GM18858 (cell line): ENCODE measurements around the gene BRD7.

Experiments
- ATAC-seq: cut with Tn5 transposase; IDR thresholded peaks from one replicate; pipeline ENCODE4 v1.9.1; 2021; ENCODE audit not compliant: unreplicated experiment

BRD7 gene

GRCh38 chr16:50390371-50390771 is 21.6 kb upstream of the BRD7 start:
- no peak for ATAC-seq

- no peak for ATAC-seq
Observed at GRCh38 chr16:50389900-50390299, 21.1 kb upstream of the BRD7 start.

- no peak for ATAC-seq
Observed at GRCh38 chr16:50388496-50388895, 19.7 kb upstream of the BRD7 start.

- ATAC-seq, result no peak
Observed at GRCh38 chr16:50386774-50387173, 18.0 kb upstream of the BRD7 start.

- no peak for ATAC-seq
Observed at GRCh38 chr16:50386139-50386538, 17.4 kb upstream of the BRD7 start.

DNA sequence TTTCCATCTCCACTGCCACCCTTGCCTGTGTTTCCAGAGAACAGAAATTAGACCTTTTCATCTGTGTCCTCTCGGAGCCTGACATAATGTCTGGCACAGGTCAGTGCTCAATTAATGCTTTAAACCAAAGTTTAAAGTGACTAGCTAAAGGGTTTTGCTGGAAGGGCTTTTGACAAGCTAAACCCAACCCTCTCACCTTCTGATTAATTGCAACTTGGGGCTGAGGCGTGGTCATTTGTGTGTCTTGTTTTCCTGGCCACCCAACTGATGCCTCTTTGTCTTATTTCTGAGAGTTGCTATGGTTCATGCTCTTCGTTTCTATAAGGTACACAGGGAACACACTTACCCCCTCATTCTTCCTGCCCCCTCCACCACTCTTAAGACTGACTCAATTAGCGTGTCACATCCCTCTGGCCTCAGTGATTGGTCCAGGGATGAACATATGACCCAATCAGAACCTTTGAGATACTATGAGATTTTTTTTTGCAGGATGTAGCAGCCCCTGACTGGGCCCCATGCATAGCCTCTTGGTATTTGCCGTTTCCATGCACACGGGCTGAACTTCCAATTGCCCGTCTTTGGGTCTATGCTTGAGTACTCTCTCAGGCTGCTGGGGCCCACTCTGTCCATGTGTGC is 15.8 kb upstream of the BRD7 start:
- no peak for ATAC-seq

DNA sequence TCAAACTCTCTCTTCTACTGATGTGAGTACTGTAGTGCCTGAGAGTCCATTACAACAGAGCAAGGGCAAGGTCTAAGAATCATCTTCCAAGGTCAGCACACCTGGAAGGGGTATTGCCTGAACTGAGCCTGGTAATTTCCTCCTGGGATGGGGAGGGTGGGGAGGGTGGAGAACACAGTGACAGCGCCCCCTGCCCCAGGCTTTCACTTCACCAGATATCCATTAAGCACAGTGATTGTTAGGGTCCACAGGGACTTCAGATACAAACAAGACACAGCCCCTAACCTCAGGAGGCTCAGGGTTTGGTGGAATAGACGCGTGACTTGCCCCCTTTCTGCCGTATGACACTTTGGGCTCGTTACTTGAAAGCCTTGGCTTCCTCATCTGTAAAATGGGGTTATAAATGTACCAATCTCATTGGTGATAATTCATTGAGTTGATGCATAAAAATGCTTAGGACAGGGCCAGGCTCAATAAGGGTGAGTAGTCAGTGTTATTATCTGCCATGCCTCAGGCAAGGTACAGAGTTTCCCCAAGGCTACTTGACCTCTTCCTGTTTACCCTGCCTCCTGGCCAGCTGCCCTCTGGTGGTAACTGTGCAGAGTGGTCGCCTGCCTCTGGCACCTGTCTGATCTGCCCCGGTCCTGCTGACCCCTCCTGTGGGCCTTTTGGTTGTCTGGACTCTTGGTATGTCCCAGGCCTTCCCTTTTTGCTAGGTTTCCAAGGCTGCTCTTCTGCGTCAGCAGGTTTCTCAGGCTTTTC is 13.1 kb upstream of the BRD7 start:
- ATAC-seq, result no peak

DNA sequence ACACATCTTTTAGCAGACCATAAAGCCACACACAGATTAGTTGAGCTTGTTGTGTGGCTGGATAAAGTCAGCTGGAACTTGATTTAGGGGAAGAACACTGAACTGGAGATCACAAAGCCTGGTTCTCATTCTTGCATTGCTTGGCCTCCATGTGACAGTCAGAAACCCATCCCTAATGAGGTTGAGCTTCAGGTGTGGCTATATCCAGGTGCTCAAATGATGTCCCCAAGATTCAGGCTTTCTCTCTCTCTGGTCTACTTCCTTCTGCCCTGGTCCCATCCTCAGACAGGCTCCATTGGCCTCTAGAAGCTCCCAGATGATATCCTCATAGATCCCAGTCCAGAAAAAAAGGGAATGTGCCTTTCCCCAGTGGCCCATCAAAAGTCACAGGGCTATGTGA is 9.6 kb upstream of the BRD7 start:
- no peak for ATAC-seq

DNA sequence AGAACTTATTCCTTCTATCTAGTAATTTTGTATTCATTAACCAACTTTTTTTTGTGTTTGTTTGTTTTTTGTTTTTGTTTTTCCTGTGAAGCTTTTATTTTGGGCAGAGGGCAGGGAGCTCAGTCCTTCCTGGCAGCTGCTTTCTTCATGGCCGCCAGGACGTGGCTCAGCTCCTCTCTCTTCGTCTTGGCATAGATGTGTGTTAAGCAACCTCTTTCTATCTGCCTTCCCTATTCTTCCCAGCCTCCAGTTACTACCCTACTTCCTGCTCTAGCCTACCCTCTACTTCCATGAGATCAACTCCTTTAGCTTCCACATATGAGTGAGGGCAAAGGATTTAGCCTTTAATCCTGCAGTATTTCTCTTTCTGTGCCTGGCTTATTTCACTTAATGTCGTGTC is 8.2 kb upstream of the BRD7 start:
- ATAC-seq, result no peak

GRCh38 chr16:50373780-50374179 is 5.0 kb upstream of the BRD7 start:
- no peak for ATAC-seq

DNA sequence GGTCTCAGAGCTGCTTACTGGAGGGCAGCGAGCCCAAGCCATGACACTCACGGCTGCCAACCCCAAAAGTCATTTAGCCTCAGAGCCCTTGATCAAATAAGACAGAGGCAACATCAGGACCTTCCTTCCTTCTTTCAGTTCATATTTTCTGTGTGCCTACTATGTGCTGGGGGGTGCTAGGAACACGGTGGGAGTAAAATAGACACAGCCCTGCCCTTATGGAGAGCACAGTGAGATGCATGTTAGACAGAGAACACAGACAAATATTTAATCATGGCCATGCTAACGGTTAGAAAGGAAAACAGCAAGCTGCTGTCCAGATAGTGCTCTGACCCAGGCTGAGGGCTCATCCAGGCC is 4.5 kb upstream of the BRD7 start:
- ATAC-seq, result no peak

DNA sequence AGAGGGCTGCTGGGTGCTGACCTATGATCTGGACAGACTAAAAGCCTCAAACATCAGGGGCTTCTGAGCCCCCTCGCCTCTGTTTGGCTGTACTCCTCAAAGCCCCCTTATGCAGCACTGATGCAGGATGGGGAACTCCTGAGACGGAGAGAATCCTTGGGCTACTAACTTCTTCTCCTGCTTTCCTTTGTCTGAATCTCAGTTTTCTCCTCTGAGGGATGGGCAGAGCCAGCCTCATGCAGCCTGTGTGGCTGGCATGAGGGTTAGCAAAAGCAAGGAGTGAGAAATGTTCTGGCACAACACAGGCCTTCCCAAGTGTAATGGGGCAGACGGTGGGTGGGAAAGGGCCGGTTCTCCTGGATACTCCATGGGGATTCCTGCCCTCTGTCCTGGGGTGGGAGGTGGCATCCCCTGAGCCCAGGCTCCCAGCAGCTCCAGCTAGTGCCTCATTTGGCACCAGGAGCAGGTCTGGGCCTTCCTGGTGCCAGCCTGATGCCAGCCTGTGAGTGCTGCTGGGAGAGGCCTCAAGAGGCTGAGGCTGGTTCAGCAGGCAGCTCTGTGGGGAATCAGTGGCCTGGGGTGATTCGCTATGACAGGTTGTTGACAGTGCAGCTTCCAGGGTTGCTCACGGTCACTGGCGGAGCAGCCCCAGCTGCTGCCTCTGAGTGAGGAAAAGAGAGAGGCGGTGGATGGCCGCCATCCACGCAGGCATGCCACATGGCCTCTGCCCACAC is 4.0 kb upstream of the BRD7 start:
- ATAC-seq, result no peak

DNA sequence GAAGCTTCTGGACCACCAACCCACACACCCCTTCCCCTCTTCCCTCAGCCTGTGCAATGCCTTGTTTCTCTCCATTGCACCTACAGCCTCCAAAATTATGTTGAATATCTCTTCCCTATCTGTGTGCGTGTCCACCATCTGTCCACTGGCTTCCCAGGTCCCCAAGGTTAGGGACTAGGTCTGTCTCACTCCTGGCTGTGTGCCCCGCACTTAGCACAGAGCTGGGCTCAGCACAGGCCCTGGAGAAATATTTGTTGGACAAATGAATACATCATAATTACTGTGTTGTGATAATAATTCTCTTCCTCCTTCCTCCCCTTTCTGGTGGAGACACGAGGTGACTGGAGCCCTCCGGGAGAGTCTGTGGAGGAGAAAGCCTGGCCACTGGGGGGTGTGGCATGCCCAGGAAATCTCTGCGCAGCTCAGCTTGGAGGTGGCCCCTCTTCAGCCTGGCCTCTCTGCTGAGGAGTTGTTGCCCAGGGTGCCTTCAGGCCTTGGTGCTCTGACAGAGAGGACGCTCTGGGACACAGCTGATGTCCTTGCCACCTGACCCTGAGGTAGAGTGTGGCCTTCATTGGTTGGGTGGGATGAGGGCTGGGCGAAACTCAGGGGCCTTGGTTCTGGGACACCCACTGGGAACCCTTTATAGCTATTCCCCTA is 3.3 kb upstream of the BRD7 start:
- no peak for ATAC-seq

DNA sequence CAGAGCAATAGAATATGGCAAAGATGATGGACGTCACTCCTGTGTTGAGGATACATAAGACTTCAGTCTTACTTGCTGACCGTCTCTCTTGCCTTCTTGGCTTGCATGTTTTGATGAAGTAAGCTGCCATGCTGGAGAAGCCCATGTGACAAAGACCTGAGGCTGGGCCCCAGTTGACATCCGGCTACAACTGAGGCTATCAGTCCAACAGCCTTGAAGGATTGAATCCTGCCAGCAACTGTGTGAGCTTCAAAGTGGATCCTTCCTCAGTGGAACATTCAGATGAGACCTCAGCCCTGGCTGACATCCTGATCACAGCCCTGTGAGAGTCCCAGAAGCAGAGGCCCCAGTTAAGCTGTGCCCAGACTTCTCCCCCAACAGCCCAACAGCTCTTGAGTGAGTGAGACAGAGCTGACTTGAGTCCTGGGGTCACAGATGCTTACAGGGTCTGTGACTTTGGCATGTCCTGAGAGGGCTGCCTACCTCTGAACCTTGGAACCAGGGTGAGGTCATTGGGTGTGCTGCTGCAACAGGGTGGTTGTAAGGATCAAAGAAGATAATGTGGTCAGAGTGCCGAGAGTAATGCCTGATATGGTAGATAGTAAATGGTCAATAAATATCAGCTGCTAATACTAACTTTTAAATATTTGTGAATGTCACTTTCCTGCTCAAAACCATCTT is 2.4 kb upstream of the BRD7 start:
- no peak for ATAC-seq

DNA sequence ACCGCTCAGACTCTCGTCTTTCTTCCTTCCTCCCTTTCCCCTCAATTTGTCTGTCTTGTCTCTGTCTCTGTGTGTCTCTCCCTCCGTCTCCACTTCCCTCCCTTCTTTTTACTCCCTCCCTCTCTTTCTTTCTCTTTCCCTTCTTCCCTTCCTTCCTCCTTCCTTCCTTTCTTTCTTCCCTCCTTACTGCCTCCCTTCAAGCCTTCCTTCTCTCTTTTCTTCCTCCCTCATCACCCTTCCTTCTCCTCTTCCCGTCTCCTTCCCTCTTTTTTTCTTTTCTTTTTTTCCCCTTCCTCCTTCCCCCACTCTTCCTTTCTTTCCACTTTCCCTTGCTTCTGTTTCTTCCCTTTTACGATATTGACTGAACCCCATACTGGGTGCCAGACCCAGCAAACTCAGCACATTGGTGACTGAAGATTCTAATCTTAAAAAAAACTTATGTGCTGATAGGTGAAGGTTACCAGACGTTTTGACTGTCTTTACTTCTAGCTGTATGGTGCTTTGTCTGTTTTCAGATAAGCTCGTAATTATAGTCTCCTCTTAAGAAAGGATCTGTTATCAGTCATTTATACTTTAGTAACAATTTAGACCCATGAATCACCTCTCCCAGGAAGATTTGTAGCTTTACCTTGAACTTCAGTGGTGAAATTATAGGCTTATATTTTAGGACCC is 481 bp upstream of the BRD7 start:
- no peak for ATAC-seq

DNA sequence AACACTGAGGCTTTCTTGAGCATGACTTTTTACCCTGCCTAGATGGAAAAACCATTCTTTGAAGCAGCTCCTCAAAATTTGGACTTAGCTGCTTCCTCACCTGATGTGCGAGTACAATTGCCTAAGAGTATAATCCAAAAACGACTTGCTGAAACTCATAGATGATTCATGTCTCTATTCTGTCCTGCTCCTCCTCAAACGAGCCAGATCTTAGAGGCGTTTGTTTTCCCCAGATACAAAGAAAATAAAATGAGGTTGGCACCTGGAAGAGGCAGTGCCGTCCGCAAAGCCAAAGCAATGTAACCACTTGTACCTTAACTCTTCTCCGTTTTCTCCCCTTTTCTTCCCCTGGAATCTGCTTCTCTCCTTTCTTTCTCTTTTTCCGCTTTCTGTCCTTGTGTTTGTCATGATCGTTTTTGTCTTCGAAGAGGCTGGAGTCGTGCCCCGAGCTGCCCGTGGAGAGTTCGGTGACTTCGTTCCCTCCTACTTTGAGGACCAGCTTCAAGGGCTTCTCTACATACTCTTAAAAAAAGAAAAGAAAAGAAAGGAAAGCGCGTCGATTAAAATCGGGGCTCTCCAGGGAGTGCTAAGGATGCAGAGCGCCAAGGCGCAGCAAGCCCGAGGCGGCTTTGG is 895 bp downstream of the BRD7 start:
- no peak for ATAC-seq

DNA sequence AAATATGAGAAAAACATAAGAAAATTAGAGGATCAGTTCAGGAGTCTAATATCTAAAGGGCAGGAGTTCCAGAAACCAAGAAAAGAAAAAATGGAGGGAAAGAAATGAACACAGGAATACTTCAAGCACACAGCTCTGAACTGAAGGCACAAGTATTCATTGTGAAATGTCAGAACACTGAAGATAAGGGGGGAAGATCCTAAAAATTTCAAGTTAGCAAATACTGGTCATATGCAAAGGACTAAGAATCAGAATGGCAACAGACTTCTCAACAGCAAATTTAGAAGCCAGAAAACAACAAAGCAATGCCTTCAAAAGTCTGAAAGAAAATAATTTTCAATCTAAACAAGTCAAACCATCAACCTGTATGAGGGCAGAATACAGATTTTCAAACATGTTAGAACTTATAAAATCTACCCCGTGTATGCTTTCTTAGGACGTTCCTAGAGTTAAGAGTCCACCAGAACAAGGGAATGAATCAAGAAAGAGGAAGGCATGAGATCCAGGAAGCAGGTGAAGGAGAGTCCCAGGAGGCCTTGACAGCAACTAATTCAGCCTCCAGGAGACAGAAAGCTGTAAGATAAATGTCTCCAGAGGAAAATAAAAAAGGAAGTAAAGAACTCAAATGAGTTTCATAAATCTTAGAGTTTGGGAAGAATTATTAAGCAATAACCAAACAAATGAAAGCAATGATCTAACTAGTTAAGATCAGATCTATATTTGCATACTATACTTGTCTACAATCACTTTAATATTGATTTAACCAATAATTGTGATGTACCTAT is 2.8 kb downstream of the BRD7 start:
- no peak for ATAC-seq

- no peak for ATAC-seq
Observed at GRCh38 chr16:50363656-50364055, 5.1 kb downstream of the BRD7 start.

- ATAC-seq, result no peak
Observed at GRCh38 chr16:50360779-50361178, 8.0 kb downstream of the BRD7 start.
